ENCODE data around the gene DELE1.

Gene DELE1

DNA sequence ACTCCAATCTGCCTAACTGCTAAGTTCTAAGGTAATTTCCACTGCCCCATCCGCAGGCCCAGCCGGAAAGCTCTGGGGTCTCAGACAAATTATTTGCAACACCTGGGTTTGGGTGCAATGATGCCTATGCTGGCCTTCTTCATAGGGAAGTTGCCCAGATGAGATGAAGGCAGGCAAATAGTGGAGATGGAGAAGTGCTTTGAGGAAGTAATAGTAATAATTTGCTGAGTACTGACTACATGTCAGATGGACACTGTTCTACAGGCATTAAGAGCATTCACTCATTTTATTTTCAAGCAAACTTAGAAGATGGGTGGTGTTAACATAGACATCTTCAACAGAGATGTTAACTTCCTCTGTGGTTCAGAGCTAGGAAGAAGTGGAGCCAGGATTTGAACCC lies 30.5 kb downstream of the DELE1 start:
- H3K27me3 ChIP-seq (replicated peaks; ENCODE audit: control insufficient read depth, insufficient read depth, low read length) = no peaks in the 10 kb centered on the region
- DNase-seq (ENCODE audit: extremely low read depth, insufficient read length) = no peak
- H3K4me3 ChIP-seq (replicated peaks; ENCODE audit: low read depth, low read length) = no peak overlapping the region
- no peaks in the 10 kb centered on the region for H3K36me3 ChIP-seq (ENCODE audit: control insufficient read depth, insufficient read depth, low read length)
- TF ChIP-seq CTCF (IDR thresholded peaks at IDR 0.05; ENCODE audit: insufficient read depth, low read length, poor library complexity, severe bottlenecking) = no peak

- DNase-seq (ENCODE audit: extremely low read depth, insufficient read length) = no peak
- Histone ChIP-seq H3K27me3 (replicated peaks; ENCODE audit: control insufficient read depth, insufficient read depth, low read length) (no peaks in the 10 kb centered on the region), H3K36me3 (ENCODE audit: control insufficient read depth, insufficient read depth, low read length) (no peaks in the 10 kb centered on the region), H3K4me3 (replicated peaks; ENCODE audit: low read depth, low read length) (no peak overlapping the region)
- TF ChIP-seq CTCF (IDR thresholded peaks at IDR 0.05; ENCODE audit: insufficient read depth, low read length, poor library complexity, severe bottlenecking) = no peak
Measured at GRCh38 chr5:141957367-141957996, 33.8 kb downstream of the DELE1 start.

GRCh38 chr5:141958113-141958512 lies 34.4 kb downstream of the DELE1 start, which contains the start of gene PCDH12:
TSS of gene PCDH12 (minus strand) at chr5:141958202. CDS start at chr5:141957851, 351 bp downstream.
- no peak for TF ChIP-seq CTCF (IDR thresholded peaks at IDR 0.05; ENCODE audit: insufficient read depth, low read length, poor library complexity, severe bottlenecking)
- DNase-seq (ENCODE audit: extremely low read depth, insufficient read length) = no peak
- H3K4me3 ChIP-seq (replicated peaks; ENCODE audit: low read depth, low read length) = no peak within 1 kb of the TSS
- H3K36me3 ChIP-seq (ENCODE audit: control insufficient read depth, insufficient read depth, low read length) = no peaks in the 10 kb centered on the region
- H3K27me3 ChIP-seq (replicated peaks; ENCODE audit: control insufficient read depth, insufficient read depth, low read length) = no peaks in the 10 kb centered on the region

DNA sequence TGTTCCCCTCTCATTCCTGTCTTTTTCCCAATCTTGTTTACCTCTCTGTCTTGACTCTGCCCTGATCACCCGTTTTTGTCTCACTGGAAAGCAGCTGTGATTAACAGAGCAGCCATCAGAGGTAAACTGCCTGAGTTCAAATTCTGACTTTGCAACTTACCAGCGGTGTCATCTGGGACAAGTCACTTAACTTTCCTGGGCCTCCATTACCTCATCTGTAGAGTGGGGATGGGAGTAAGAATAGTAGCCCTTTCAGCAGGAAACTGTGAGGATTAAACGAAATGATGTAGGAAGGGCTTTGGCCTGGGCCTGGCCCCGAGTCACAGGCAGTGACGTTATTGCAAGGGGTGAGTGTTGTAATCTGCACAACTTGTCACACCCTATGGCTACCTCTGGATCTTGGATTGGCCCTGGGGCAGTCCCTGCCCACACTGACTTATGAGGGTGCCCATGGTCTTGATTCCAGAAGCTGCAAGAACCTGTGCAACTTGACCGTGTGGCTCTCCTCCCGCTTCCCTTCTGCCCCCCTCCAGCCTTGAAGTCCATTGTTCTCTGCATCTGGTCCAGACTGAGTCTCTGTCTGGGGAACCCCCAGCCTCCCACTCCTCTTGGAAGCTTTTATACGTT lies 35.0 kb downstream of the DELE1 start:
- H3K36me3 ChIP-seq (ENCODE audit: control insufficient read depth, insufficient read depth, low read length) = no peaks in the 10 kb centered on the region
- no peak overlapping the region for H3K4me3 ChIP-seq (replicated peaks; ENCODE audit: low read depth, low read length)
- no peak for TF ChIP-seq CTCF (IDR thresholded peaks at IDR 0.05; ENCODE audit: insufficient read depth, low read length, poor library complexity, severe bottlenecking)
- H3K27me3 ChIP-seq (replicated peaks; ENCODE audit: control insufficient read depth, insufficient read depth, low read length) = no peaks in the 10 kb centered on the region
- DNase-seq (ENCODE audit: extremely low read depth, insufficient read length) = no peak

- Histone ChIP-seq H3K36me3 (ENCODE audit: control insufficient read depth, insufficient read depth, low read length) (no peaks in the 10 kb centered on the region), H3K4me3 (replicated peaks; ENCODE audit: low read depth, low read length) (no peak overlapping the region), H3K27me3 (replicated peaks; ENCODE audit: control insufficient read depth, insufficient read depth, low read length) (no peaks in the 10 kb centered on the region)
- DNase-seq (ENCODE audit: extremely low read depth, insufficient read length) = no peak
- TF ChIP-seq CTCF (IDR thresholded peaks at IDR 0.05; ENCODE audit: insufficient read depth, low read length, poor library complexity, severe bottlenecking) = peak; percentile 53
Measured at GRCh38 chr5:141960018-141960417, 36.3 kb downstream of the DELE1 start.

Measured in GM06990 (cell line).